ENCODE results near the gene DIP2C. TPM values are rescaled to one million over a fixed set of nuclear protein-coding genes. Genes with fewer than 3 reads are reported as not detected.

DIP2C gene
- total and polyA plus RNA-seq, 3 donors from 2014 or later, result 14.9 to 43.4 (median 30.1) TPM

GRCh38 chr10:361203-362081, 328.0 kb downstream of the DIP2C start:
- TF ChIP-seq CTCF (IDR thresholded peaks at IDR 0.05), result no peak
- no peak for TF ChIP-seq POLR2A (IDR thresholded peaks at IDR 0.05)
- intact Hi-C loops (cut with DNase I; ENCODE audit: low total_unique reads), result no loop called here

DNA sequence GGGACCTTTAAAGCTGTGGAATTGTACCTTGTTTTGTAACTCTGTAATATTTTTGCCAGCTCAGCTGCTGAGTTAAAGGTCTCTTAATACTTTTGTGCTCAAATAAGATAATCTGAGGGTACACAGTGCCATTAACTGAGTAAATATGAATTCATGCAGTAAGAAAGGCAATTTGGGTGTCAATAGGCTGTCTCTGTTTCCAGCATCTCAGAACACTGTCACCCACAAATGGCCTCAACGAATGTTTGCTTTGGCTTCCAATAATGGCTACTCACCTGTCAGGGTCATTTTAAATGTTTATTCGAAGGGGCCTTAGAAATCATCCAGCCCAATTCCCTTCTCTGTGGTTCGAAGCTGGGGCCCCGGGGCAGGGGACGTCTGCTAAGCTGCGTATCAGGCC, 328.8 kb downstream of the DIP2C start:
- WGBS, 2 donors, result 70 to 81% methylated on average over 6 of the region's 6 CpGs
- H3K27ac ChIP-seq, result no peak overlapping the region
- no peak for TF ChIP-seq CTCF (IDR thresholded peaks at IDR 0.05)
- no peak for TF ChIP-seq POLR2A (IDR thresholded peaks at IDR 0.05)

More at GRCh38 chr10:361203-362081, 328.0 kb downstream of the DIP2C start:
- H3K27ac ChIP-seq, result no peak overlapping the region
- H3K27me3 ChIP-seq, result no peaks in the 10 kb centered on the region
- H3K9me3 ChIP-seq, result no peaks in the 10 kb centered on the region
- DNase-seq, result no peak
- H3K4me1 ChIP-seq, result no peaks in the 10 kb centered on the region
- WGBS, 2 donors, result 72 to 75% methylated on average over 23 of the region's 23 CpGs
- H3K4me3 ChIP-seq, result no peak overlapping the region
- no peaks in the 10 kb centered on the region for H3K36me3 ChIP-seq (ENCODE audit: low read depth, missing control alignments)

DNA sequence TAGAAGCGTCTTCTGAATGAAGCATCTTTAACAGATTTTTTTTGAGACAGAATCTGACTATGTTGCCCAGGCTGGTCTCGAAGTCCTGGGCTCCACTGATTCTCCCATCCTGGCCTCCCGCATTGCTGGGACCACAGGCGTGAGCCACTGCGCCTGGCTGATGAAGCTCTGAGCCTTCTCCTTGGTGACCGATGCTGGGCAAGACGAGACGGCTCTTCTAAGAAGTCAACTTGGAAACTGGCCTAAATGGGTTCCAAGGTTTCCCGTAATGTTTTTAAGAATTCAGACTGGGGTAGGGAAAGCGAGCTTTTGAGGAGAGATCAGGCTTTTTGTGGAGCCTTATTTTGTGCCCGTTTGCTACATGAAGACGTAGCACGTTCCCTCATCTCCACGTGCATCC, 329.7 kb downstream of the DIP2C start:
- no peak for DNase-seq
- Histone ChIP-seq H3K4me3 (no peak overlapping the region), H3K9me3 (no peaks in the 10 kb centered on the region), H3K36me3 (ENCODE audit: low read depth, missing control alignments) (no peaks in the 10 kb centered on the region), H3K27ac (no peak overlapping the region), H3K27me3 (no peaks in the 10 kb centered on the region), H3K4me1 (no peaks in the 10 kb centered on the region)
- 91 to 94% methylated on average over 14 of the region's 14 CpGs for WGBS, 2 donors
- intact Hi-C loops (cut with DNase I; ENCODE audit: low total_unique reads), result no loop called here
- TF ChIP-seq CTCF (IDR thresholded peaks at IDR 0.05), result no peak
- TF ChIP-seq POLR2A (IDR thresholded peaks at IDR 0.05), result no peak

More for the DNA sequence above, 328.8 kb downstream of the DIP2C start:
- intact Hi-C loops (cut with DNase I; ENCODE audit: low total_unique reads), result no loop called here
- DNase-seq, result no peak
- Histone ChIP-seq H3K9me3 (no peaks in the 10 kb centered on the region), H3K36me3 (ENCODE audit: low read depth, missing control alignments) (no peaks in the 10 kb centered on the region), H3K4me1 (no peaks in the 10 kb centered on the region), H3K4me3 (no peak overlapping the region), H3K27me3 (no peaks in the 10 kb centered on the region)

DNA sequence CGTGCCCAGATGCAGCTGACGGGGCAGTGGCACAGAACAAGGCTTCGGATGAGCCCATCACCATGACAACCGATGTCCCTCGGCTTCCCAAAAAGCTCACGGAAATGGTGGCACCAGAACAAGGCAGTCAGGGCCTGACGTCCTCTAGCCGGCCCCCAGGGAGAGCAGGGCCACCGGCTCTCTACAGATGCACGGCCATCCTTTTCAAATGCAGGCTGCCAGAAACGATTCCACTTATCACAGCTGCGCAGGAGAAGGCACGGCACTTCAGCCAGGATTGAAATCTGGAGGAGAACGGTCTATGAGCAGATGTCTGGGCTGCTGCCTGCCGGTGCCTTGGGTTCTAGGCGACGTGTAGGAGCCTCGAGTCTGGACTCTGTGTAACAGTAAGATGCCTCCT, 330.4 kb downstream of the DIP2C start:
- no peaks in the 10 kb centered on the region for H3K36me3 ChIP-seq (ENCODE audit: low read depth, missing control alignments)

More for the DNA sequence above, 330.4 kb downstream of the DIP2C start:
- Histone ChIP-seq H3K27ac (no peak overlapping the region), H3K9me3 (no peaks in the 10 kb centered on the region), H3K4me3 (no peak overlapping the region), H3K27me3 (no peaks in the 10 kb centered on the region), H3K4me1 (no peaks in the 10 kb centered on the region)
- TF ChIP-seq CTCF (IDR thresholded peaks at IDR 0.05), result no peak
- no peak for TF ChIP-seq POLR2A (IDR thresholded peaks at IDR 0.05)
- DNase-seq, result no peak
- intact Hi-C loops (cut with DNase I; ENCODE audit: low total_unique reads), result no loop called here
- WGBS, 2 donors, result 80 to 84% methylated on average over 18 of the region's 18 CpGs

Data from testis (tissue), 3 donors.